Upper lobe of right lung (tissue), 1 donor: ENCODE results near the gene MRPS35. TPM values are rescaled to one million over a fixed set of nuclear protein-coding genes. Genes with fewer than 3 reads are reported as not detected.

Experiments used
- ATAC-seq: fragments of 200-7000 bp; cut with Tn5 transposase; one replicate; pipeline ENCODE4 v1.9.1; 2020; ENCODE audit warnings: mild to moderate bottlenecking, moderate library complexity
- DNase-seq: peaks from one replicate; pipeline ENCODE4 v3.0.0-alpha.2; 2020
- H3K27ac ChIP-seq: fragments of 200-600 bp; one replicate; pipeline ENCODE4 v1.8.0; 2022
- H3K27me3 ChIP-seq: fragments of 200-600 bp; one replicate; pipeline ENCODE4 v1.8.0; 2022; ENCODE audit warnings: mild to moderate bottlenecking
- H3K36me3 ChIP-seq: fragments of 200-600 bp; one replicate; pipeline ENCODE4 v1.8.0; 2022
- H3K4me1 ChIP-seq: fragments of 200-600 bp; one replicate; pipeline ENCODE4 v1.8.0; 2022
- H3K4me3 ChIP-seq: fragments of 200-600 bp; one replicate; pipeline ENCODE4 v1.8.0; 2022; ENCODE audit warnings: mild to moderate bottlenecking
- H3K9me3 ChIP-seq: fragments of 200-600 bp; one replicate; pipeline ENCODE4 v1.8.0; 2022
- CTCF ChIP-seq: fragments of 200-600 bp; IDR thresholded peaks from one replicate; pipeline ENCODE4 v1.8.0; 2022; ENCODE audit warnings: antibody characterized with exemption
- intact Hi-C: fragments of 100-400 bp; cut with DNase I; formaldehyde crosslinking; loops from one replicate; pipeline ENCODE4 v1.11.0; 2022
- total RNA-seq: library from RNA; stranded (reverse); fragmentation: NEBNext Ultra II Directional; extraction: Animal tissue kit (Norgen Biotek cat#: 25700); gene quantifications from one replicate; pipeline ENCODE4 v1.2.1, GENCODE V29; 2021
- donor health status: DM: no; HTN: yes; CAD: no; lungs with severe emphysema.

Gene MRPS35
- total RNA-seq, 1 donor from 2014 or later: 31.3 TPM

GRCh38 chr12:27777141-27777540, 66.5 kb downstream of the MRPS35 start:
- ATAC-seq: no peak

GRCh38 chr12:27778206-27778605, 67.6 kb downstream of the MRPS35 start:
- H3K27me3 ChIP-seq: no peaks in the 10 kb centered on the region
- intact Hi-C loops: no loop called here
- H3K9me3 ChIP-seq: no peaks in the 10 kb centered on the region
- DNase-seq (no peak), ATAC-seq (no peak)
- H3K4me1 ChIP-seq: peaks cover 19% of the 10 kb centered on the region
- no peak overlapping the region for H3K27ac ChIP-seq
- no peaks in the 10 kb centered on the region for H3K36me3 ChIP-seq
- H3K4me3 ChIP-seq: no peak overlapping the region
- TF ChIP-seq CTCF: no peak

More at GRCh38 chr12:27777141-27777540, 66.5 kb downstream of the MRPS35 start:
- H3K4me1 ChIP-seq: peaks cover 12% of the 10 kb centered on the region
- no peaks in the 10 kb centered on the region for H3K9me3 ChIP-seq
- H3K27ac ChIP-seq: no peak overlapping the region
- no peak for DNase-seq
- intact Hi-C loops: no loop called here
- no peaks in the 10 kb centered on the region for H3K27me3 ChIP-seq
- no peaks in the 10 kb centered on the region for H3K36me3 ChIP-seq
- H3K4me3 ChIP-seq: no peak overlapping the region
- no peak for TF ChIP-seq CTCF

- intact Hi-C loops: no loop called here
- Histone ChIP-seq H3K4me1 (peaks cover 20% of the 10 kb centered on the region), H3K27me3 (no peaks in the 10 kb centered on the region), H3K36me3 (no peaks in the 10 kb centered on the region), H3K4me3 (peak overlapping the region; percentile 90), H3K9me3 (no peaks in the 10 kb centered on the region), H3K27ac (peak overlapping the region; percentile 82)
- ATAC-seq (no peak), DNase-seq (no peak)
- no peak for TF ChIP-seq CTCF
These were observed 68.8 kb downstream of the MRPS35 start for GRCh38 chr12:27779416-27779919.

GRCh38 chr12:27779920-27780611, 69.4 kb downstream of the MRPS35 start, which contains the start of the genes KLHL42 and MANSC4:
TSS of gene KLHL42 (plus strand) at chr12:27780233. CDS start at chr12:27780331, 98 bp downstream.
TSS of gene MANSC4 (minus strand) at chr12:27780236. CDS start at chr12:27771276, 8,960 bp downstream.
- Histone ChIP-seq H3K4me3 (peak within 1 kb of the TSS; percentile 90), H3K4me1 (peaks cover 20% of the 10 kb centered on the region), H3K27ac (peak within 1 kb of the TSS; percentile 82), H3K27me3 (no peaks in the 10 kb centered on the region), H3K9me3 (no peaks in the 10 kb centered on the region), H3K36me3 (no peaks in the 10 kb centered on the region)
- ATAC-seq (peak; percentile 93), DNase-seq (peak; percentile 87)
- TF ChIP-seq CTCF: peak; percentile 18
- intact Hi-C loops: no loop called here

GRCh38 chr12:27780612-27781408, 70.2 kb downstream of the MRPS35 start:
- Histone ChIP-seq H3K36me3 (no peaks in the 10 kb centered on the region), H3K9me3 (no peaks in the 10 kb centered on the region), H3K4me1 (peaks cover 20% of the 10 kb centered on the region), H3K27ac (peak overlapping the region; percentile 82), H3K27me3 (no peaks in the 10 kb centered on the region), H3K4me3 (peak overlapping the region; percentile 90)
- ATAC-seq: peak; percentile 50
- no peak for TF ChIP-seq CTCF
- intact Hi-C loops: no loop called here
- DNase-seq: no peak
